PC-3 (cell line): ENCODE results near the gene RTTN. TPM values are rescaled to one million over a fixed set of nuclear protein-coding genes. Genes with fewer than 3 reads are reported as not detected.

Experiments used
- ATAC-seq: fragments of 200-7000 bp; cut with Tn5 transposase; 2 replicates; pipeline ENCODE4 v1.9.1; 2020; ENCODE audit warnings: mild to moderate bottlenecking, moderate library complexity
- BruUV-seq: library from RNA; stranded (reverse); fragments of 400-500 nt; replicated peaks from 2 replicates; lab custom pipeline; 2021; lab: Mats Ljungman, UMichigan
- CTCF ChIA-PET: fragments of 300-600 bp; sonication (Branson Sonifier 250); formaldehyde crosslinking; loops from one replicate; lab custom pipeline; 2022; ENCODE audit warnings: antibody characterized with exemption; lab: Charles Lee
- POLR2A ChIA-PET: fragments of 300-600 bp; sonication (Branson Sonifier 250); formaldehyde crosslinking; loops from one replicate; lab custom pipeline; 2022; ENCODE audit warnings: antibody characterized with exemption; ENCODE audit not compliant: unreplicated experiment; lab: Charles Lee
- DNase-seq: peaks from one replicate; pipeline ENCODE4 v3.0.0-alpha.2; 2015
- H2AFZ ChIP-seq: fragments of 300-600 bp; sonication (generic); 2 replicates; pipeline ENCODE4 v1.6.0; 2016; ENCODE audit warnings: antibody characterized with exemption, low read length
- H3F3A ChIP-seq: fragments of 300-600 bp; sonication (generic); one replicate; pipeline ENCODE4 v1.6.0; 2017; ENCODE audit warnings: antibody characterized with exemption, low read length, control low read depth, mild to moderate bottlenecking; ENCODE audit not compliant: unreplicated experiment
- H3K27ac ChIP-seq: fragments of 300-600 bp; sonication (generic); 2 replicates; pipeline ENCODE4 v1.5.1; 2016; ENCODE audit warnings: mild to moderate bottlenecking, low read length
- H3K27me3 ChIP-seq: fragments of 300-600 bp; sonication (generic); 2 replicates; pipeline ENCODE4 v1.6.1; 2016; ENCODE audit warnings: low read length, mixed read lengths
- H3K36me3 ChIP-seq: fragments of 300-600 bp; sonication (generic); 2 replicates; pipeline ENCODE4 v1.6.1; 2016; ENCODE audit warnings: low read depth, mixed run types, low read length, mixed read lengths
- H3K4me1 ChIP-seq: fragments of 300-600 bp; sonication (generic); 2 replicates; pipeline ENCODE4 v1.5.1; 2016; ENCODE audit warnings: low read length; ENCODE audit not compliant: insufficient read depth
- H3K4me2 ChIP-seq: fragments of 300-600 bp; sonication (generic); 2 replicates; pipeline ENCODE4 v1.6.0; 2016; ENCODE audit warnings: low read length
- H3K4me3 ChIP-seq: fragments of 300-600 bp; sonication (generic); 2 replicates; pipeline ENCODE4 v1.5.1; 2016; ENCODE audit warnings: mild to moderate bottlenecking, low read length, mixed read lengths
- H3K79me2 ChIP-seq: fragments of 300-600 bp; sonication (generic); 2 replicates; pipeline ENCODE4 v1.6.1; 2017; ENCODE audit warnings: low read length, mixed read lengths
- H3K9ac ChIP-seq: fragments of 300-600 bp; sonication (generic); 2 replicates; pipeline ENCODE4 v1.6.0; 2016; ENCODE audit warnings: mild to moderate bottlenecking, low read length
- H3K9me2 ChIP-seq: fragments of 300-600 bp; sonication (generic); replicated peaks from 2 replicates; pipeline ENCODE4 v1.6.1; 2016; ENCODE audit warnings: mixed run types, low read length, mixed read lengths
- H3K9me3 ChIP-seq: fragments of 300-600 bp; sonication (generic); 2 replicates; pipeline ENCODE4 v1.6.1; 2016; ENCODE audit warnings: low read length, mixed read lengths
- H4K20me1 ChIP-seq: fragments of 300-600 bp; sonication (generic); 2 replicates; pipeline ENCODE4 v1.6.1; 2016; ENCODE audit warnings: low read length, mixed read lengths
- EZH2 ChIP-seq: fragments of 300-600 bp; sonication (generic); IDR thresholded peaks from one replicate; pipeline ENCODE4 v1.6.1; 2017; ENCODE audit warnings: antibody characterized with exemption, mild to moderate bottlenecking, low read length; ENCODE audit not compliant: unreplicated experiment
- EZH2phosphoT487 ChIP-seq: fragments of 300-600 bp; sonication (generic); IDR thresholded peaks from 2 replicates; pipeline ENCODE4 v1.6.1; 2018; ENCODE audit warnings: mild to moderate bottlenecking, antibody characterized with exemption, low read length, borderline replicate concordance
- intact Hi-C: fragments of 100-400 bp; cut with micrococcal nuclease; formaldehyde crosslinking; loops from 2 replicates; pipeline ENCODE4 v1.9.0; 2023
- total RNA-seq: library from RNA; depleted of rRNA; stranded (reverse); fragments of >200 nt; gene quantifications from 2 replicates; pipeline ENCODE4 v1.2.3, GENCODE V29; 2014
- TF ChIP-seq, protein P1 (sequence below): fragments of 300-600 bp; sonication (generic); conservative IDR thresholded peaks from 2 replicates; pipeline ENCODE4 v1.5.1; 2017; ENCODE audit warnings: antibody characterized with exemption, low read depth, mild to moderate bottlenecking, low read length

RTTN gene
- total RNA-seq, 1 experiment from 2014 or later: 24.7 TPM

DNA sequence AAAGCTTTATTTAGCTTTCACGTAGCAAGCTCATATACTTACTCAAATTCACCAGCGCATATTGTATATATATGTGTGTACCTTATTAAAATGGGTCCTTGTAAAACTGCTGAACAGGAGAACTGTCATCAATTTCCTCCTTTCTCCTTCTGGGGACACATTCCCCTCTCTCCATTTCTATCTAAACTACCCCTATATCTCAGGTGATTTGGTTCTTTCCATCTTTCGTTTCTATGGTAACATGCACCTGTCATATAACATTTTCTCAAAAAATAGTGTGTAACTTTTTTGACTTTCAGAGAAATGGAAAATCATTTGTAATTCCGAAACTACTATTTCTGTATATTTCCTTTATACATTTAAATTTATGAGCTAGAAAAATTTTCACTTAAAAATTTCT lies 174.3 kb downstream of the RTTN start:
- H3K27ac ChIP-seq: no peak overlapping the region
- no peak overlapping the region for H3K9ac ChIP-seq
- TF ChIP-seq, protein P1, sequence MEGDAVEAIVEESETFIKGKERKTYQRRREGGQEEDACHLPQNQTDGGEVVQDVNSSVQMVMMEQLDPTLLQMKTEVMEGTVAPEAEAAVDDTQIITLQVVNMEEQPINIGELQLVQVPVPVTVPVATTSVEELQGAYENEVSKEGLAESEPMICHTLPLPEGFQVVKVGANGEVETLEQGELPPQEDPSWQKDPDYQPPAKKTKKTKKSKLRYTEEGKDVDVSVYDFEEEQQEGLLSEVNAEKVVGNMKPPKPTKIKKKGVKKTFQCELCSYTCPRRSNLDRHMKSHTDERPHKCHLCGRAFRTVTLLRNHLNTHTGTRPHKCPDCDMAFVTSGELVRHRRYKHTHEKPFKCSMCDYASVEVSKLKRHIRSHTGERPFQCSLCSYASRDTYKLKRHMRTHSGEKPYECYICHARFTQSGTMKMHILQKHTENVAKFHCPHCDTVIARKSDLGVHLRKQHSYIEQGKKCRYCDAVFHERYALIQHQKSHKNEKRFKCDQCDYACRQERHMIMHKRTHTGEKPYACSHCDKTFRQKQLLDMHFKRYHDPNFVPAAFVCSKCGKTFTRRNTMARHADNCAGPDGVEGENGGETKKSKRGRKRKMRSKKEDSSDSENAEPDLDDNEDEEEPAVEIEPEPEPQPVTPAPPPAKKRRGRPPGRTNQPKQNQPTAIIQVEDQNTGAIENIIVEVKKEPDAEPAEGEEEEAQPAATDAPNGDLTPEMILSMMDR: no peak
- TF ChIP-seq EZH2phosphoT487: no peak
- TF ChIP-seq EZH2: no peak
- ATAC-seq (no peak), DNase-seq (no peak)
- H3K36me3 ChIP-seq: no peaks in the 10 kb centered on the region; the same call in 1 of the 2 replicates
- no peaks in the 10 kb centered on the region for H3K79me2 ChIP-seq
- ChIA-PET CTCF (no interaction called here), POLR2A (no interaction called here)
- H2AFZ ChIP-seq: no peak overlapping the region
- no peaks in the 10 kb centered on the region for H4K20me1 ChIP-seq
- H3K9me2 ChIP-seq: no peaks in the 10 kb centered on the region
- H3K9me3 ChIP-seq: no peaks in the 10 kb centered on the region
- H3K4me1 ChIP-seq: no peaks in the 10 kb centered on the region
- no TSS peak for BruUV-seq
- H3K4me2 ChIP-seq: no peak overlapping the region
- no peaks in the 10 kb centered on the region for H3K27me3 ChIP-seq
- intact Hi-C loops: no loop called here
- H3K4me3 ChIP-seq: no peak overlapping the region
- H3F3A ChIP-seq: no peaks in the 10 kb centered on the region

DNA sequence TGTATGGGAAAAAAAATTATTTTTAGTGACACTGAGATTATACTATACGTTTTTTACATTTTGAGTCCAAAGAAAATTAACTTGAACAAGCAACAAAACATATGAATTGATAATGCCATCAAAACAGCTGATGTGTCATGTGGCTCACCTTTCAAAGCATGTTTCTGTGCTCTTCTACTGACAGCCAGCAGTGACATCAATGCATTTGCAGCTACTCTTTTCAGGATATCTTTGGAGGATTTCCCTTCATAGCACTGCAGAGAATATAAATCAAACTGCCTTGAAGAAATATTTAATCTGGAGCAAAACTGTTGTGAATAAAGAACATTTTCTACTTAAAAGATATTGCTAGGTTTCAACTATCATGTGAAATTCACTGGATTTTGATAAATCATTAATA lies 174.8 kb downstream of the RTTN start:
- Histone ChIP-seq H3K4me2 (no peak overlapping the region), H3F3A (no peaks in the 10 kb centered on the region), H4K20me1 (no peaks in the 10 kb centered on the region), H3K79me2 (no peaks in the 10 kb centered on the region), H3K36me3 (no peaks in the 10 kb centered on the region; the same call in 1 of the 2 replicates), H2AFZ (no peak overlapping the region), H3K4me1 (no peaks in the 10 kb centered on the region), H3K9me3 (no peaks in the 10 kb centered on the region), H3K4me3 (no peak overlapping the region), H3K27me3 (no peaks in the 10 kb centered on the region), H3K9ac (no peak overlapping the region), H3K9me2 (no peaks in the 10 kb centered on the region), H3K27ac (no peak overlapping the region)
- no peak for TF ChIP-seq EZH2
- no peak for TF ChIP-seq EZH2phosphoT487
- TF ChIP-seq, protein P1: no peak
- DNase-seq: no peak
- ChIA-PET POLR2A (no interaction called here), CTCF (no interaction called here)
- intact Hi-C loops: no loop called here
- BruUV-seq: no TSS peak
- ATAC-seq: no peak

DNA sequence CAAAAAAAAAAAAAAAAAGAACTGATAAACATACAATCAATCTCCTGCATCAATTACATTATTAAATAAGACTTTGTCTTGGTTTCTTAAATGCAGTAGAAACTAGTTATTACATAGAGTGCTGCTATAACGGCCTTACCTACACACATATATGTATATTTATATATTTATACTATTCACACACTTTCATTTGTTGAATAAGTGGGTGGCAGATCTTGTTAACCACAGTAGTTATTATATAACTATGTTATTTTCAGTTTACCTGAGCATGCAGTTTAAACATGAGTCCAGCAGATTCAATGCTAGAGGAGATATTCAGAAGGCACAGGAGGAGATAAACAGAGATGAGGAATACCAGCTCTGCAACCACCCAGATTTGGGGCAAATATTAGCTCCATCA lies 176.3 kb downstream of the RTTN start:
- intact Hi-C loops: no loop called here
- Histone ChIP-seq H3K79me2 (no peaks in the 10 kb centered on the region), H3K27ac (no peak overlapping the region), H3K36me3 (no peaks in the 10 kb centered on the region; the same call in 1 of the 2 replicates), H3K4me2 (no peak overlapping the region), H3K27me3 (no peaks in the 10 kb centered on the region), H3K9ac (no peak overlapping the region), H4K20me1 (no peaks in the 10 kb centered on the region), H3K9me2 (no peaks in the 10 kb centered on the region), H3F3A (no peaks in the 10 kb centered on the region), H3K4me3 (no peak overlapping the region), H3K4me1 (no peaks in the 10 kb centered on the region), H3K9me3 (no peaks in the 10 kb centered on the region), H2AFZ (no peak overlapping the region)
- no TSS peak for BruUV-seq
- ATAC-seq (no peak), DNase-seq (no peak)
- TF ChIP-seq EZH2phosphoT487 (no peak), EZH2 (no peak)
- TF ChIP-seq, protein P1: no peak
- ChIA-PET POLR2A (no interaction called here), CTCF (no interaction called here)
